NCI-H2107 (cell line): ENCODE data around the gene DUSP8.

Experiments used
- DNase-seq: peaks from one replicate; lab custom pipeline; 2025; lab: John Stamatoyannopoulos, UW

Gene DUSP8

GRCh38 chr11:1532606-1533341 lies 39.3 kb downstream of the DUSP8 start:
- DNase-seq: no peak

GRCh38 chr11:1532014-1532586 lies 40.0 kb downstream of the DUSP8 start:
- DNase-seq: no peak

- no peak for DNase-seq
These were observed 40.5 kb downstream of the DUSP8 start for GRCh38 chr11:1531449-1532013.

GRCh38 chr11:1530686-1531448 lies 41.2 kb downstream of the DUSP8 start:
- DNase-seq: no peak

- no peak for DNase-seq
These were observed 42.3 kb downstream of the DUSP8 start for GRCh38 chr11:1529774-1530173.

GRCh38 chr11:1529286-1529685 lies 42.8 kb downstream of the DUSP8 start:
- no peak for DNase-seq

GRCh38 chr11:1528710-1529109 lies 43.4 kb downstream of the DUSP8 start:
- DNase-seq: no peak

GRCh38 chr11:1526785-1527184 lies 45.3 kb downstream of the DUSP8 start:
- DNase-seq: no peak

- no peak for DNase-seq
These were observed 48.3 kb downstream of the DUSP8 start for GRCh38 chr11:1523779-1524178.

- no peak for DNase-seq
These were observed 49.0 kb downstream of the DUSP8 start for GRCh38 chr11:1523077-1523476.

GRCh38 chr11:1522081-1522424 lies 50.0 kb downstream of the DUSP8 start:
- no peak for DNase-seq

- DNase-seq: no peak
These were observed 50.5 kb downstream of the DUSP8 start for GRCh38 chr11:1521382-1522080.

- DNase-seq: no peak
These were observed 51.3 kb downstream of the DUSP8 start for GRCh38 chr11:1520663-1521267.

GRCh38 chr11:1520209-1520662 lies 51.8 kb downstream of the DUSP8 start:
- no peak for DNase-seq

- DNase-seq: no peak
These were observed 52.8 kb downstream of the DUSP8 start for GRCh38 chr11:1519028-1520010.

- DNase-seq: no peak
These were observed 53.8 kb downstream of the DUSP8 start for GRCh38 chr11:1518301-1518700.

GRCh38 chr11:1517117-1518005 lies 54.7 kb downstream of the DUSP8 start:
- DNase-seq: no peak

GRCh38 chr11:1516273-1517067 lies 55.6 kb downstream of the DUSP8 start:
- no peak for DNase-seq
